ENCODE results near the gene ATF7IP2.
"Not testable (repeated sequence)": the region's sequence is repeated elsewhere in the genome, so short reads cannot be mapped to it uniquely, and the experiment has no call there.

The ATF7IP2 gene

GRCh38 chr16:10371592-10371991 is 14.3 kb upstream of the ATF7IP2 start:
- DNase-seq (ENCODE audit: low read depth in 1 of 2, low spot score in 1 of 2): no peak

- DNase-seq (ENCODE audit: low read depth in 1 of 2, low spot score in 1 of 2): no peak
These were observed 12.3 kb upstream of the ATF7IP2 start for GRCh38 chr16:10373556-10373955.

GRCh38 chr16:10376229-10376628 is 9.6 kb upstream of the ATF7IP2 start:
- DNase-seq (ENCODE audit: low read depth in 1 of 2, low spot score in 1 of 2): no peak

GRCh38 chr16:10383626-10384025 is 2.2 kb upstream of the ATF7IP2 start:
- DNase-seq (ENCODE audit: low read depth in 1 of 2, low spot score in 1 of 2): no peak

- DNase-seq (ENCODE audit: low read depth in 1 of 2, low spot score in 1 of 2): no peak
These were observed 748 bp downstream of the ATF7IP2 start for GRCh38 chr16:10386517-10387100.

DNA sequence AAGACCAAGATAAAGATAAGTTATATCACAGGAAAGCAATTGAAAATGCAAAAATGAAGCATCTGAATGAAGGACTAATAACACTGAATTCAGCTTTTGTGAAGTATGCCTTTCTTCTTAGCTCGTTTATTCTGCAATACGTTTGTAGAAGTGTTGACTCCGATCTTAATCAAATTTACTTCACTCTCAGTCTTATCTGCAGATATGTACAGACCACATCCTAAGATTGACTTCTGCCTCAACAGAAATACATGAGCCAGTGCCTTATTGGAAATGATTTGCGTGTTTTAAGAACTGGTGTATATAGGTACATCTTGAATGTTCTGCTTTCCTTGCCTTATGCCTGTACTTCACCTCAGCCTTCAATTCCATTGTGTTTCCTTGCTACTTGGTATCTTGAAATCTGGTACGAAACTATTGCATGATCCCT is 1.3 kb downstream of the ATF7IP2 start:
- no peak for DNase-seq (ENCODE audit: low read depth in 1 of 2, low spot score in 1 of 2)

DNA sequence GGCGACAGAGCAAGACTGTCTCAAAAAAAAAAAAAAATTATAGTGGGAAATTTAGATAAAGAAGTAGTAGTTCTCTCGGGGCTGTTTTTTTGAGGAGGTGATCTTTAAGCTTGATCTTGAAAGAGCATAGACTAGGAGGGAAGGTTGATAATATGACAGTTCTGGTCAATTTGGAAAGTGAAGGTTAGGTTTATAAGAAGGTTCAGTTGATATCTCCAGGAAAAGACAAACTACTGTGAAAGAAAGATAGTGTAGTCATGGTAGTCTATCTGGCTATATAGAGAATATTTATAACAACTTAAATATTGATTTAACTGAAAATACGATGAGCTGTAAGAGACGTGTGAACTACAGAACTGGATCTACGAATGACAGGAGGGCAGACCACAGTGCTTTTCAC is 3.1 kb downstream of the ATF7IP2 start:
- DNase-seq (ENCODE audit: low read depth in 1 of 2, low spot score in 1 of 2): no peak

DNA sequence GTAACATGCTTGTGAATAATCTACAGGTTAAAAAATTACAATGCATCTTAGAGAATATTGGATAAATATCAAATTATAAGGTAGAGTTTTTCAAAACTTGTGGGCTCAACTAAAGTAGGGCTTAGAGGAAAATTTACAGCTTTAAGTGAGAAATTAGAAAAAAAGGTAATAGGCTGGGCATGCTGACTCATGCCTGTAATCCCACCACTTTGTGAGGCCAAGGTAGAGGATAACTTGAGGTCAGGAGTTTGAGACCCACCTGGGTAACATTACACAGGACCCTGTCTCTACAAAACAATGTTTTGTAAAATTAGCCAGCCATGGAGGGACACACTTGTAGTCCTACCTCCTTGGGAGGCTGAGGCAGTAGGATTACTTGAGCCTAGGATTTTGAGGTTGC is 4.5 kb downstream of the ATF7IP2 start:
- no peak for DNase-seq (ENCODE audit: low read depth in 1 of 2, low spot score in 1 of 2)

GRCh38 chr16:10390867-10391266 is 5.0 kb downstream of the ATF7IP2 start:
- DNase-seq (ENCODE audit: low read depth in 1 of 2, low spot score in 1 of 2): no peak

DNA sequence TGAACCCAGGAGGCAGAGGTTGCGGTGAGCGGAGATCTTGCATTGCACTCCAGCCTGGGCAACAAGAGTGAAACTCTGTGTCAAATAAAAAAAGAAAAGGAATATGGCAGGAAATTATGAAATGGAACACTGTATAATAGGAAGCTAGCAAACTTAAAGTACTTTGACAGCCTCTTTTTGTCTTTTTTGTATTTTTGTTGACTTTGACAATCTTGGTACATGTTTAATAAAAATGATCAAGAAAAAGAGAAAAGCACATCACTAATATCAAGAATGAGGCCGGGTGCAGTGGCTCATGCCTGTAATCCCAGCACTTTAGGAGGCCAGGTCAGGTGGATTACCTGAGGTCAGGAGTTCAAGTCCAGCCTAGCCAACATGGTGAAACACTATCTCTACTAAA is 5.5 kb downstream of the ATF7IP2 start:
- DNase-seq (ENCODE audit: low read depth in 1 of 2, low spot score in 1 of 2): no peak

DNA sequence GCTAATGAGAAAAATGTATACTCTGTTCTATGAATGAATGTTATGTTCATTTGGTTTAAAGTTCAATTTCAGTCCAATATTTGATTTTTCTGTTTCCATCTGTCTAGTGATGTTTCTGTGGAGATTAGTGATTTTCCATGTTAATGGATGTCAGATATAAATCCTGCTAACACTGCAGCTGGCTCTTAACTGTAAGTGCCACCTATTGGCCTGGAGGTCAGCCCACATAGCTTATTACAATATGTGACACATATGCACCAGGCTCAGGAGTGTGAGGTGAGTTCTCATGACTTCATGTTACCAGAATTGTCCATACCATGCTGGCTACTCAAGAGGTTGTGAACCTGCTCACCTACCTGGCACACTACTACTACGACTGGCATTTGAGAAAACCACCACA is 17.1 kb downstream of the ATF7IP2 start:
- no peak for DNase-seq (ENCODE audit: low read depth in 1 of 2, low spot score in 1 of 2)

- no peak for DNase-seq (ENCODE audit: low read depth in 1 of 2, low spot score in 1 of 2)
These were observed 19.6 kb downstream of the ATF7IP2 start for GRCh38 chr16:10405386-10405939.

DNA sequence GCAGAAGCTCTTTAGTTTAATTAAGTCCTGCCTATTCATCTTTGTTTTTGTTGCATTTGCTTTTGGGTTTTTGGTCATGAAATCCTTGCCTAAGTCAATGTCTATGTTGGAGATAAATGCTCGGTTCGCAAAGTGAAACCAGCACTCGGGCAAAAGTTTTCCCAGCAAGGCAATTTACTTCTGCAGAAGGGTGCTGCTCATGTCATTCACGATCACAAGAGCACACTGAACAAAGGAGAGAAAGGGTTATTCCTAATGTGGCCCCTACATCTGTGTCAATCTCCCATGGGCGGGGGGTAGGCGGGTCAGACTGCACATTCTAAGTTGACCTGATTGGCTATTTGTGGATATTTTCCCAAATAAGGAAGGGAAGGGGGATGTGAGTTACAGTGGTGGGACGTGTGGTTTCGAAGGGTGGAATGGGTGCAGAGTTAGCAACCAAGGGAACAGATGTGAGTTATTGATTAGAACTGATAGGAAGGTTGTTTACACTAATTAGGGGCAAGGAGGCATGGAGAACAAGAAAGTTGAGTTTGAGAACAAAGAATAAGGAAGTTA is 23.0 kb downstream of the ATF7IP2 start:
- no peak for DNase-seq (ENCODE audit: low read depth in 1 of 2, low spot score in 1 of 2)

- DNase-seq (ENCODE audit: low read depth in 1 of 2, low spot score in 1 of 2): not testable (repeated sequence)
These were observed 23.9 kb downstream of the ATF7IP2 start for GRCh38 chr16:10409713-10410112.

DNA sequence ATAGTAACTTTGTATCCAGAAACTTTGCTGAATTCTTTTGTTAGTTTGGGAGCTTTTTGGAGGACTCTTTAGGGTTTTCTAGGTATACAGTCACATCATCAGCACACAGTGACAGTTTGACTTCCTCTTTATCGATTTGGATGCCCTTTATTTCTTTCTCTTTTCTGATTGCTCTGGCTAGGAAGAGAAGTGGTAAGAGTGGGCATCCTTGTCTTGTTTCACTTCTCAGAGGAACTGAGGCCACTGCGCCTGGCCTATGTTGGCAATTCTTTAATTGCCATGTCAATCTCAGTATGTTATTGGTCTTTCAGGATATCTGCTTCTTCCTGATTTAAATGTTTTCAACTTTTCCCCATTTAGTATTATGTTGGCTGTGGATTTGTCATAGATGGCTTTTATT is 24.6 kb downstream of the ATF7IP2 start:
- DNase-seq (ENCODE audit: low read depth in 1 of 2, low spot score in 1 of 2): no peak

- no peak for DNase-seq (ENCODE audit: low read depth in 1 of 2, low spot score in 1 of 2)
These were observed 27.2 kb downstream of the ATF7IP2 start for GRCh38 chr16:10412935-10413601.

DNA sequence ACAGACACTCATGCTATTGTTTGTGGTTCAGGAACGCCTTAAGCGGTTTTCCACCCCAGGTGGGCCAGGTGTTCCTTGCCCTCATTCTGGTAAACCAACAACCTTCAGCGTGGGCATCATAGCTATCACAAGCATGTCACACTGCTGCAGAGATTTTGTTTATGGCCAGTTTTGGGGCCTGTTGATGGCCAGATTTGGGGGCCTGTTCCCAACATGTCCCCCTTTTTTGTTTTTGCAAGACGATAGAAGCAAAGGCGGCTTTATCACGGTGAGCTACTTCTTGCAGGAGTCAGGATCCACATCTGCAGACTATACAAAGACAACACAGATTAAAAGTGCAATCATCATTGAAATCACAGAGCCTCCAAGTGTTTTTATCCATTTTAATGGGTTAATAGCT is 32.3 kb downstream of the ATF7IP2 start:
- DNase-seq (ENCODE audit: low read depth in 1 of 2, low spot score in 1 of 2): not testable (repeated sequence)

DNA sequence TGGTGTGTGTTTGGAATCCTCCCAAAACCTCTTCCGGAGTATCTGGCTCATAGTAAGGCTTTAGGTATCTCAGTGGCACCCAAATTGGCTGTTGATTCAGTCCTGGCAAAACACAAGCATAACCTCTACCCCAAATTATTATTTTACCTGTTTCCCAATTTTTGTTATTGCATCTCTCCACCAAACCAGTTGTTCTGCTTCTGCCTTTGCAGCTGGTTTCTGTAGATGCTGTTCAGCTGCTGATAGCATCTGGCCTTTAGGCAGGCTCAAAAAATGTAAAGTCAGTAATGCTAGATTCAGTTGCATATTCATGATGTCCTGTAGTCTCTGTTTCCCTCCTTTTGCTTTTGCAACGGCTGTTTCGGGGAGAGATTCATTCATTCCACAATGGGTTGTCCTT is 33.8 kb downstream of the ATF7IP2 start:
- DNase-seq (ENCODE audit: low read depth in 1 of 2, low spot score in 1 of 2): no peak

DNA sequence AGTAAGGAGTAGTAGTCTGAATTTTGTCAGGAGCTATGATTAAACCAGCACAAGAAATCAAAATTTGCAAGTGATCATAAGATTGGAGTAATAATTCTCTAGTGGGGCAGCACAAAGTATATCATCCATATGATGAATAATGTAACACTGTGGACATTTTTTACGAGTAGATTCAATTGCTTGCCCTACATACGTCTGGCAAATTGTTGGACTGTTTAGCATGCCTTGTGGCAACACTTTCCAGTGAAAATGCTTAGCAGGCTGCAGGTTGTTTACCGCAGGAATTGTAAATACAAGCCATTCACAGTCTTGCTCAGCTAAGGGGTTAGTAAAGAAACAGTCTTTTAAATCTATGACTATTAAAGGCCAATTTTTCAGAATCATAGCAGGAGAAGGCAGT is 35.7 kb downstream of the ATF7IP2 start:
- no peak for DNase-seq (ENCODE audit: low read depth in 1 of 2, low spot score in 1 of 2)

- DNase-seq (ENCODE audit: low read depth in 1 of 2, low spot score in 1 of 2): no peak
These were observed 42.7 kb downstream of the ATF7IP2 start for GRCh38 chr16:10428433-10429168.

DNA sequence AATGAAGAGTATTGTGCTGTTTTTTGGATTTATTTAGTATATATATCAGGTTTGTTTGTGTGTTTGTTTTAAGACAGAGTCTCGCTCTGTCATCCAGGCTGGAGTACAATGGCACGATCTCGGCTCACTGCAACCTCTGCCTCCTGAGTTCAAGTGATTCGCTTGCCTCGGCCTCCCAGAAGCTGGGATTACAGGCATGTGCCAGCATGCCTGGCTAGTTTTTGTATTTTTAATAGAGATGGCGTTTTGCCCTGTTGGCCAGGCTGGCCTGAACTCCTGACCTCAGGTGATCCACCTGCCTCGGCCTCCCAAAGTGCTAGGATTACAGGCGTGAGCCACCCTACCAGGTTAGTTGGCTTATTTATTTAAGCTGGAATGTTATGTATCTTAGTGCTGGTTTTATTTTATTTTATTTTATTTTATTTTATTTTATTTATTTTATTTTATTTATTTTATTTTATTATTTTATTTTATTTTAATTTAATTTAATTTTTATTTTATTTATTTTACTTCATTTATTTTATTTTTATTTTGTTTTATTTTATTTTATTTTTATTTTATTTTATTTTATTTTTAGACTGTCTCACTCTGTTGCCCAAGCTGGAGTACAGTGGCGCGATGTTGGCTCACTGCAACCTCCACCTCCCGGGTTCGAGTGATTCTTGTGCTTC is 43.6 kb downstream of the ATF7IP2 start:
- DNase-seq (ENCODE audit: low read depth in 1 of 2, low spot score in 1 of 2): not testable (repeated sequence)
